HFF-Myc (cell line): ENCODE data around the gene KCNMA1.
A peak's percentile ranks its signal among the peaks of the same experiment; 100 is the strongest.

Experiments used
- DNase-seq: peaks from one replicate; pipeline ENCODE4 v3.0.0-alpha.2; 2011; ENCODE audit warnings: low read depth; ENCODE audit errors: extremely low read depth
- H3K4me3 ChIP-seq: replicated peaks from 2 replicates; pipeline ENCODE4 v1.5.1; 2011; ENCODE audit warnings: low read depth, mild to moderate bottlenecking, control low read depth, low read length
- CTCF ChIP-seq: IDR thresholded peaks from 2 replicates; pipeline ENCODE4 v1.5.1; 2012; ENCODE audit warnings: mild to moderate bottlenecking, low read depth, low read length, control low read depth; ENCODE audit errors: missing control alignments

Gene KCNMA1

GRCh38 chr10:77587416-77587790, 50.2 kb downstream of the KCNMA1 start:
- no peak for DNase-seq
- no peak for TF ChIP-seq CTCF
- no peak overlapping the region for H3K4me3 ChIP-seq

GRCh38 chr10:77586719-77587415, 50.7 kb downstream of the KCNMA1 start:
- no peak for TF ChIP-seq CTCF
- DNase-seq, result peak; percentile 22

GRCh38 chr10:77584938-77585337, 52.7 kb downstream of the KCNMA1 start:
- no peak for DNase-seq
- TF ChIP-seq CTCF, result no peak
- H3K4me3 ChIP-seq, result no peak overlapping the region

More at GRCh38 chr10:77586719-77587415, 50.7 kb downstream of the KCNMA1 start:
- H3K4me3 ChIP-seq, result no peak overlapping the region

- no peak for TF ChIP-seq CTCF
- DNase-seq, result no peak
- H3K4me3 ChIP-seq, result no peak overlapping the region
Measured at GRCh38 chr10:77583527-77583926, 54.1 kb downstream of the KCNMA1 start.

- peak; percentile 71 for DNase-seq
- TF ChIP-seq CTCF, result no peak
- no peak overlapping the region for H3K4me3 ChIP-seq
Measured at GRCh38 chr10:77582710-77583115, 54.9 kb downstream of the KCNMA1 start.

- TF ChIP-seq CTCF, result no peak
Measured at GRCh38 chr10:77581738-77582137, 55.9 kb downstream of the KCNMA1 start.

GRCh38 chr10:77580482-77580881, 57.1 kb downstream of the KCNMA1 start:
- DNase-seq, result no peak
- TF ChIP-seq CTCF, result no peak
- H3K4me3 ChIP-seq, result no peak overlapping the region

More at GRCh38 chr10:77581738-77582137, 55.9 kb downstream of the KCNMA1 start:
- DNase-seq, result no peak
- no peak overlapping the region for H3K4me3 ChIP-seq
